Vagina (tissue), 2 donors: ENCODE data around the gene PTPRD. TPM values are rescaled to one million over a fixed set of nuclear protein-coding genes. Genes with fewer than 3 reads are reported as not detected.

Source experiments
- DNase-seq, 2 donors: peaks; one replicate each; pipeline ENCODE4 v3.0.0-alpha.2; 2017; ENCODE audit errors: extremely low spot score in 2 of 2
- H3K27ac ChIP-seq: fragments of 200-600 bp; sonication (generic); one replicate; pipeline ENCODE4 v1.5.1; 2019
- H3K27me3 ChIP-seq: fragments of 200-600 bp; sonication (generic); one replicate; pipeline ENCODE4 v1.5.1; 2019
- H3K36me3 ChIP-seq, 2 donors: fragments of 200-600 bp; sonication (generic); one replicate each; pipeline ENCODE4 v1.5.1; 2017 to 2019
- H3K4me1 ChIP-seq: fragments of 200-600 bp; sonication (generic); one replicate; pipeline ENCODE4 v1.5.1; 2019
- H3K4me3 ChIP-seq, 2 donors: fragments of 200-600 bp; sonication (generic); 1 replicate in 1 of 2; 2 replicates in 1 of 2; pipeline ENCODE4 v1.5.1; 2016 to 2019
- H3K9me3 ChIP-seq: fragments of 200-600 bp; sonication (generic); one replicate; pipeline ENCODE4 v1.5.1; 2019
- POLR2A ChIP-seq, 2 donors: fragments of 450-650 bp; IDR thresholded peaks; one replicate each; pipeline ENCODE4 v1.6.1; 2017; ENCODE audit warnings: antibody characterized with exemption in 2 of 2, mild to moderate bottlenecking in 2 of 2, moderate library complexity in 2 of 2
- POLR2AphosphoS5 ChIP-seq, 2 donors: sonication (generic); formaldehyde crosslinking; IDR thresholded peaks; one replicate each; pipeline ENCODE4 v1.9.0; 2017; ENCODE audit warnings: antibody characterized with exemption in 2 of 2, mild to moderate bottlenecking in 2 of 2, low read depth in 1 of 2; ENCODE audit not compliant: insufficient read depth in 1 of 2
- intact Hi-C: fragments of 100-400 bp; cut with DNase I; formaldehyde crosslinking; loops from one replicate; pipeline ENCODE4 v1.15.1; 2023
- total RNA-seq: library from RNA; depleted of rRNA; stranded (reverse); fragments of >200 nt; gene quantifications from one replicate; pipeline ENCODE4 v1.2.3, GENCODE V29; 2016
- TF ChIP-seq, protein P1 (sequence below), 3 experiments: fragments of 450-650 bp in 2 of 3; fragments of 200-600 bp in 1 of 3; sonication (generic) in 1 of 3; IDR thresholded peaks; one replicate each; pipeline ENCODE4 v1.5.1; 2017 to 2019; ENCODE audit warnings: antibody characterized with exemption in 3 of 3, mild to moderate bottlenecking in 2 of 3, moderate library complexity in 2 of 3

Gene PTPRD
- total RNA-seq, 1 donor from 2014 or later, result 10.3 TPM

DNA sequence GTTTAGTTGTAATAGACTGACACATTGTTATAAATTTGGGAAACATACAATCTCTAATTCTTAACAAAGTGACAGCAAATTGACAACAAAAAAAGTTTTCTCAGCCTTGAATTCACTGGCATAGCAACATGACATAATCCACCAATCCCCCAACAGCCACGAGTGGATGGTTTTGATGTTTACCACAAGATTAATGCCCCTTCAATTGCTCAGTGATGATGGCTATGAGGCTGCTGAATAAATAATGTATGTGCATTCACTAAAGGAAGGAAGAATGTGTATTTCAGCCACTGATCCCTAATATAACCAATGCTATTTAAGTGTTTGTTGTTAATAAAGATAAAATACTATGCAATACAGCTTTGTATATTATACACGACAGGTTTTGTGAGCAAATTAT is 2069.6 kb downstream of the PTPRD start:
- H3K4me1 ChIP-seq, result no peaks in the 10 kb centered on the region
- intact Hi-C loops, result no loop called here
- H3K27ac ChIP-seq, result no peak overlapping the region
- TF ChIP-seq, protein P1, sequence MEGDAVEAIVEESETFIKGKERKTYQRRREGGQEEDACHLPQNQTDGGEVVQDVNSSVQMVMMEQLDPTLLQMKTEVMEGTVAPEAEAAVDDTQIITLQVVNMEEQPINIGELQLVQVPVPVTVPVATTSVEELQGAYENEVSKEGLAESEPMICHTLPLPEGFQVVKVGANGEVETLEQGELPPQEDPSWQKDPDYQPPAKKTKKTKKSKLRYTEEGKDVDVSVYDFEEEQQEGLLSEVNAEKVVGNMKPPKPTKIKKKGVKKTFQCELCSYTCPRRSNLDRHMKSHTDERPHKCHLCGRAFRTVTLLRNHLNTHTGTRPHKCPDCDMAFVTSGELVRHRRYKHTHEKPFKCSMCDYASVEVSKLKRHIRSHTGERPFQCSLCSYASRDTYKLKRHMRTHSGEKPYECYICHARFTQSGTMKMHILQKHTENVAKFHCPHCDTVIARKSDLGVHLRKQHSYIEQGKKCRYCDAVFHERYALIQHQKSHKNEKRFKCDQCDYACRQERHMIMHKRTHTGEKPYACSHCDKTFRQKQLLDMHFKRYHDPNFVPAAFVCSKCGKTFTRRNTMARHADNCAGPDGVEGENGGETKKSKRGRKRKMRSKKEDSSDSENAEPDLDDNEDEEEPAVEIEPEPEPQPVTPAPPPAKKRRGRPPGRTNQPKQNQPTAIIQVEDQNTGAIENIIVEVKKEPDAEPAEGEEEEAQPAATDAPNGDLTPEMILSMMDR (IDR thresholded peaks at IDR 0.05), result no peak
- no peak for TF ChIP-seq POLR2AphosphoS5 (IDR thresholded peaks at IDR 0.05; ENCODE audit: insufficient read depth in 1 of 2, low read depth in 1 of 2)
- TF ChIP-seq POLR2A (IDR thresholded peaks at IDR 0.05), result no peak
- H3K9me3 ChIP-seq, result no peaks in the 10 kb centered on the region
- no peak overlapping the region for H3K4me3 ChIP-seq
- H3K36me3 ChIP-seq, result no peaks in the 10 kb centered on the region
- DNase-seq, result no peak
- H3K27me3 ChIP-seq, result no peaks in the 10 kb centered on the region

DNA sequence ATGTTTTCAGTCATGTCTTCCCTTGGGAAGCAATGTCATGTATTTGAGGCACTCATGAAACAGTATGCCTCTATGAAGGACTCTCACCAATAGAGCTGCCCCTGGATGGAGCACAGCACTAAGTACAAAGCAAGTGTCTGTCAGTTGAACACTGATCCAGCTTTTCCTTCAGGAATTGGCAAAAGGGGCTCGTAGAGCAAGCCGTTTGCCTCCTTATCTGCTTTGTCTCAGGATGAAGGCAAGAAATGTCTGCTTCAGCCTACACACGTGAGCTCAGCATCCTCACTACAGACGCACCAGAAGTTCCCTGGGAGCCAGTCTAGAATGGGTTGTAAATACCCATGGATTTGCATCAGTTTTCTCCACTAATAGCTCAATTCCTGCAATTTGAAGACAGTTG is 2070.3 kb downstream of the PTPRD start:
- Histone ChIP-seq H3K27ac (no peak overlapping the region), H3K9me3 (no peaks in the 10 kb centered on the region), H3K4me1 (no peaks in the 10 kb centered on the region), H3K36me3 (no peaks in the 10 kb centered on the region), H3K27me3 (no peaks in the 10 kb centered on the region), H3K4me3 (no peak overlapping the region)
- no peak for DNase-seq
- intact Hi-C loops, result no loop called here
- TF ChIP-seq POLR2AphosphoS5 (IDR thresholded peaks at IDR 0.05; ENCODE audit: insufficient read depth in 1 of 2, low read depth in 1 of 2) (no peak), POLR2A (IDR thresholded peaks at IDR 0.05) (no peak)
- TF ChIP-seq, protein P1 (IDR thresholded peaks at IDR 0.05), result no peak

DNA sequence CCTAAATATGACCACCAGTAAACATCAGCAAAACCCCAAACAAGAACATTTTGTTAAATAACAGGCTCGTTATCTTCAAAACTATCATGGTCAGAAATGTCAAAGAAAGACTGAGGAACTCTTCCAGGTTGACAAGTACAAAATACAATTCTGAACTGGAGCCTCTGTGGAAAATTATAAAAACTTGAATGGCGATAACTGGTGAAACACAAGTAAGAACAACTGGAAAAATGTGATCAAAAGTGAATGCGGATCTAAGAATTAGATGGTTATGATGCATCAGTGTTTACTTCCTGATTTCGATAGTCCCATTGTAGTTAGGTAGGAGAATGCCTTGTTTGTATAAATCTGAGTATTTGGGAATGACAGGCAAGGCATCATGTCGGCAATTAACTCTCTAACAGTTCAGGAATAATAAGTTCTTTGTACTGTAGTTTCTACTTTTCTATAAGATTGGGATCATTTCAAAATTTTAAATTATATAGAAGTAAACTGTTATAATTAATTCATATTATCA is 2073.1 kb downstream of the PTPRD start:
- TF ChIP-seq, protein P1 (IDR thresholded peaks at IDR 0.05), result no peak
- TF ChIP-seq POLR2AphosphoS5 (IDR thresholded peaks at IDR 0.05; ENCODE audit: insufficient read depth in 1 of 2, low read depth in 1 of 2) (no peak), POLR2A (IDR thresholded peaks at IDR 0.05) (no peak)
- Histone ChIP-seq H3K36me3 (no peaks in the 10 kb centered on the region), H3K27ac (no peak overlapping the region), H3K4me3 (no peak overlapping the region), H3K4me1 (no peaks in the 10 kb centered on the region), H3K9me3 (no peaks in the 10 kb centered on the region), H3K27me3 (no peaks in the 10 kb centered on the region)
- intact Hi-C loops, result no loop called here
- DNase-seq, result no peak

DNA sequence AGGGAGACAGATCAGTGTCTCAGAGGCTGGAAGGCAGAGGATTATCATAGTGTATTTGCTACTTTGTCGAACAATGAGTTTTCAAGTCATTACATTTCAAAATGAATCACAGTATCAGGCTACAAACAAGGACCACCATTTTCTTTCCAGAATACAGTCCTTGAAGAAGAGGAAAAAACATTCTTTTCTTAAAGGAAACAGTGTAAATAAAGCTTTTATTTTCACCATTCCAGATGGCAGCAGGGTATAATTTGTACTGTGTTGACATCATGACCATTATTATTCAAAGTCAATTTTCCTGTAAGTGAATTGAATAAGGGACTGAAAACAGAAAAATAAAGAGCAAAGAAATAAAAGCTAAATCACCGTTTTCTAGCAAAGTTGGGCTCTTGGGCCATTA is 2076.0 kb downstream of the PTPRD start:
- intact Hi-C loops, result no loop called here
- H3K4me1 ChIP-seq, result no peaks in the 10 kb centered on the region
- no peaks in the 10 kb centered on the region for H3K27me3 ChIP-seq
- H3K9me3 ChIP-seq, result no peaks in the 10 kb centered on the region
- no peaks in the 10 kb centered on the region for H3K36me3 ChIP-seq
- DNase-seq, result no peak
- H3K4me3 ChIP-seq, result no peak overlapping the region
- H3K27ac ChIP-seq, result no peak overlapping the region
- TF ChIP-seq, protein P1 (IDR thresholded peaks at IDR 0.05), result no peak
- TF ChIP-seq POLR2A (IDR thresholded peaks at IDR 0.05) (no peak), POLR2AphosphoS5 (IDR thresholded peaks at IDR 0.05; ENCODE audit: insufficient read depth in 1 of 2, low read depth in 1 of 2) (no peak)

DNA sequence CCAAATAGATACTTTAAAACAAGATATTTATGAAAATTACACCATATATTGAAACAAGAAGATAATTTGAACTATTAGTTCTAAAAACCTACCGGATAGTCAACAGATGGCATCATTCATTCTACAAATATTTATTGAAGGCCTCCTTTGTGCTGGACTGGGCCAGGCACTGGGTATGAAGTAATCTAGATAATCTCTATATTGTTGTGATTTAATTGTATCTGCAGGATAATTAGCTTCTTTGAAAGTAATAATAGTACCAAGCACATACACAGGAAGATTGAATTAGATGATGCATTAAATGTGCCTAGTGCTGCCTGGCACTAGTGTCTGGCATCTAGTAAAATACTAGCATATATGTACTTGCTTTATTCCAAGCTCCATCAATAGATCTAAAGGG is 2078.0 kb downstream of the PTPRD start:
- no peaks in the 10 kb centered on the region for H3K4me1 ChIP-seq
- H3K9me3 ChIP-seq, result no peaks in the 10 kb centered on the region
- intact Hi-C loops, result no loop called here
- no peak for TF ChIP-seq POLR2A (IDR thresholded peaks at IDR 0.05)
- TF ChIP-seq, protein P1 (IDR thresholded peaks at IDR 0.05), result no peak
- TF ChIP-seq POLR2AphosphoS5 (IDR thresholded peaks at IDR 0.05; ENCODE audit: insufficient read depth in 1 of 2, low read depth in 1 of 2), result no peak
- H3K27me3 ChIP-seq, result no peaks in the 10 kb centered on the region
- H3K4me3 ChIP-seq, result no peak overlapping the region
- DNase-seq, result no peak
- H3K27ac ChIP-seq, result no peak overlapping the region
- H3K36me3 ChIP-seq, result no peaks in the 10 kb centered on the region
